OCI-LY3 (cell line): Measurements from ENCODE around the gene ZNG1A.
"Not testable (repeated sequence)": the region's sequence is repeated elsewhere in the genome, so short reads cannot be mapped to it uniquely, and the experiment has no call there.

Source experiments
- H2AFZ ChIP-seq: fragments of 200-600, 300-600 bp; shearing (Covaris generic); 2 replicates; pipeline ENCODE4 v1.6.0; 2014; ENCODE audit warnings: antibody characterized with exemption, low read depth, low read length
- H3K27ac ChIP-seq: fragments of 200-600, 300-600 bp; sonication (generic); 2 replicates; pipeline ENCODE4 v1.5.1; 2014; ENCODE audit warnings: mild to moderate bottlenecking, low read length, moderate library complexity, mixed read lengths
- H3K27me3 ChIP-seq: fragments of 200-600, 300-600 bp; sonication (generic); 2 replicates; pipeline ENCODE4 v1.6.1; 2014; ENCODE audit warnings: low read depth, low read length, mixed read lengths
- H3K36me3 ChIP-seq: fragments of 200-600, 300-600 bp; sonication (generic); replicated peaks from 2 replicates; pipeline ENCODE3; 2014; ENCODE audit warnings: low read depth, low read length, mixed read lengths
- H3K4me1 ChIP-seq: fragments of 300-600, 200-600 bp; sonication (generic); 2 replicates; pipeline ENCODE4 v1.6.1; 2014; ENCODE audit warnings: low read length, mixed read lengths
- H3K4me2 ChIP-seq: fragments of 200-600, 300-600 bp; sonication (generic); 2 replicates; pipeline ENCODE4 v1.6.1; 2014; ENCODE audit warnings: low read length, mixed read lengths
- H3K4me3 ChIP-seq: fragments of 300-600, 200-600 bp; sonication (generic); 2 replicates; pipeline ENCODE4 v1.5.1; 2014; ENCODE audit warnings: antibody characterized with exemption, mild to moderate bottlenecking, low read length, moderate library complexity
- H3K79me2 ChIP-seq: fragments of 300-600, 200-600 bp; shearing (Covaris generic); 2 replicates; pipeline ENCODE4 v1.6.1; 2014; ENCODE audit warnings: mild to moderate bottlenecking, low read length, mixed read lengths
- H3K9ac ChIP-seq: fragments of 300-600, 200-600 bp; shearing (Covaris generic); 2 replicates; pipeline ENCODE4 v1.6.0; 2014; ENCODE audit warnings: mild to moderate bottlenecking, low read length, moderate library complexity
- H3K9me3 ChIP-seq: fragments of 200-600, 300-600 bp; shearing (Covaris generic); 2 replicates; pipeline ENCODE4 v1.6.1; 2014; ENCODE audit warnings: low read length, mixed read lengths; ENCODE audit not compliant: insufficient read depth
- H4K20me1 ChIP-seq: fragments of 200-600, 300-600 bp; sonication (generic); 2 replicates; pipeline ENCODE4 v1.6.1; 2016; ENCODE audit warnings: low read length, mixed read lengths; ENCODE audit not compliant: insufficient read depth
- CTCF ChIP-seq: fragments of 200-600, 300-600 bp; sonication (generic); IDR thresholded peaks from 2 replicates; pipeline ENCODE4 v1.5.1; 2014; ENCODE audit warnings: antibody characterized with exemption, low read length, low read depth
- EZH2phosphoT487 ChIP-seq: fragments of 200-600 bp; shearing (Covaris generic); IDR thresholded peaks from 2 replicates; pipeline ENCODE4 v1.6.1; 2018; ENCODE audit warnings: antibody characterized with exemption, mixed run types, low read depth

ZNG1A gene

GRCh38 chr9:214351-214647, 35.4 kb upstream of the ZNG1A start:
- H3K4me3 ChIP-seq = peak overlapping the region; percentile 89
- H3K9me3 ChIP-seq = no peaks in the 10 kb centered on the region
- H4K20me1 ChIP-seq = no peaks in the 10 kb centered on the region
- no peaks in the 10 kb centered on the region for H3K36me3 ChIP-seq
- H3K27ac ChIP-seq = no peak overlapping the region
- H3K79me2 ChIP-seq = no peaks in the 10 kb centered on the region
- peaks cover 20% of the 10 kb centered on the region for H3K4me1 ChIP-seq
- peak overlapping the region; percentile 92 for H2AFZ ChIP-seq
- H3K9ac ChIP-seq = peak overlapping the region; percentile 78
- 0 out of 2 replicates have a peak, but pooled peaks cover 10% of the 10 kb centered on the region for H3K27me3 ChIP-seq
- H3K4me2 ChIP-seq = peak overlapping the region; percentile 92
- TF ChIP-seq EZH2phosphoT487 = no peak
- no peak for TF ChIP-seq CTCF

DNA sequence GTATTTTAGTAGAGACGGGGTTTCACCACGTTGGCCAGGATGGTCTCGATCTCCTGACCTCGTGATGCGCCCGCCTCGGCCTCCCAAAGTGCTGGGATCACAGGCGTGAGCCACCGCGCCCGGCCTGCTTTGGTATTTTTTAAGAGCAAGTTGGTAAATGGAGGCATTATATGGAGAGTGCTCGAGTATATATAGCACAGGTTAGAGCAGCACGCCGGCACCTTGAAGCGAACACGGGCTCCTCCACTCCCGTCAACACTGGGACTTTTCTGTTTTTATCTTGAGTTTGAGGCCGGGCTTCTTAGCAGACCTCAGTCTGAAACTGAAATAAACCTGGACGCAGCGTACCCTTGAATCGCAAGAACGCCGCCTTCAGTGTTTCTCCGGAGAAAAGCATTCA, 35.0 kb upstream of the ZNG1A start:
- not testable (repeated sequence) for H4K20me1 ChIP-seq, H3K9me3 ChIP-seq, H2AFZ ChIP-seq, H3K27ac ChIP-seq, H3K36me3 ChIP-seq, H3K9ac ChIP-seq, H3K79me2 ChIP-seq, H3K27me3 ChIP-seq
- H3K4me2 ChIP-seq = peak overlapping the region; percentile 92
- H3K4me1 ChIP-seq = peaks cover 20% of the 10 kb centered on the region
- peak overlapping the region; percentile 89 for H3K4me3 ChIP-seq

- Histone ChIP-seq H3K27ac (no peak overlapping the region), H3K79me2 (no peaks in the 10 kb centered on the region), H3K4me3 (no peak overlapping the region), H2AFZ (no peak overlapping the region), H3K27me3 (0 out of 2 replicates have a peak, but pooled peaks cover 10% of the 10 kb centered on the region), H3K9me3 (no peaks in the 10 kb centered on the region), H3K4me1 (peaks cover 20% of the 10 kb centered on the region), H3K36me3 (no peaks in the 10 kb centered on the region), H4K20me1 (no peaks in the 10 kb centered on the region), H3K4me2 (peak overlapping the region; percentile 27; the same call in 1 of the 2 replicates), H3K9ac (no peak overlapping the region)
- TF ChIP-seq CTCF = no peak
- TF ChIP-seq EZH2phosphoT487 = no peak
Observed at GRCh38 chr9:212297-212696, 33.4 kb upstream of the ZNG1A start.

DNA sequence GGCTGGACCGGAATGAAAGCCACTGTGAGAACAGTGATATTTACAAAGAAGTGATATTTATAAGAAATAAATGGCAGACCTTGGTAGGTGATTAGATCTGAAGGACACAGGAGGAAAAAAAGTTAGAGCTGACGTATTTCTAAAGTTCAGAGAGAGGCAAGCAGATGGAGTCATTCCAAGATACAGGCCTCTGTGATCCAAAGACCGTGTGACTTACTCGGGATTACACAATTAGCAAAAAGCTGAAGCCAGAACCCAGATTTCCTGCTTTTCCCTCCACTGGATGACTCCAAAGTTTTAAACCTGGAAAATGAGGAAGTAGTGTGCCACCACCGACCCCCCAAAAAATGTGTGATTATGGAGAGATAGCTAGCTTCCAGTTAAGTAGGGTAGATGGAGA, 32.7 kb upstream of the ZNG1A start:
- H3K79me2 ChIP-seq = no peaks in the 10 kb centered on the region
- 0 out of 2 replicates have a peak, but pooled peaks cover 6% of the 10 kb centered on the region for H3K27me3 ChIP-seq
- no peak overlapping the region for H3K4me2 ChIP-seq
- no peak overlapping the region for H3K27ac ChIP-seq
- H3K4me3 ChIP-seq = no peak overlapping the region
- no peak overlapping the region for H3K9ac ChIP-seq
- H3K9me3 ChIP-seq = no peaks in the 10 kb centered on the region
- no peaks in the 10 kb centered on the region for H3K36me3 ChIP-seq
- peaks cover 20% of the 10 kb centered on the region for H3K4me1 ChIP-seq
- H2AFZ ChIP-seq = no peak overlapping the region
- H4K20me1 ChIP-seq = no peaks in the 10 kb centered on the region
- TF ChIP-seq CTCF (no peak), EZH2phosphoT487 (no peak)

DNA sequence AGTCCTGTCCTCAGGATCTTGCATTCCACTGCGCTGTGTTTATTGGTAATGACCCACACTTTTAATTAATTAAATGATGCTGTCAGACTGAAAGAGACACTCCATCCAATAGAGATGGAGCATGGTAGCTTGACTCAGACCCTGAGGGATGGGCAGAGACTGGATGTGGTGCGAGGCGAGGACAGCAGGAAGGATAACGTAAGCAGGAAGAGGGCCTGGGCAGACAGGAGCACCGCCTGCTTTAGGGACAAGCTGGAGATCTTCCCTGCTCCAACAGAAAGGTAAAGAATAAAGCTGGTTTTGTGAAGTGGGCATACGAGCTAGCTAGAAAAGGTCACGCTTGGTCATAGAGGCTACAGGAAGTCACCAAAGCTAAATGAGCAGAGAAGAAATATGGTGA, 32.2 kb upstream of the ZNG1A start:
- 0 out of 2 replicates have a peak, but pooled peaks cover 6% of the 10 kb centered on the region for H3K27me3 ChIP-seq
- peaks cover 20% of the 10 kb centered on the region for H3K4me1 ChIP-seq
- no peak overlapping the region for H3K4me2 ChIP-seq
- H2AFZ ChIP-seq = no peak overlapping the region
- no peaks in the 10 kb centered on the region for H3K79me2 ChIP-seq
- H4K20me1 ChIP-seq = no peaks in the 10 kb centered on the region
- TF ChIP-seq CTCF (no peak), EZH2phosphoT487 (no peak)
- H3K36me3 ChIP-seq = no peaks in the 10 kb centered on the region
- no peak overlapping the region for H3K4me3 ChIP-seq
- no peak overlapping the region for H3K27ac ChIP-seq
- no peaks in the 10 kb centered on the region for H3K9me3 ChIP-seq
- no peak overlapping the region for H3K9ac ChIP-seq
